Gastrocnemius medialis (tissue), 4 donors: Measurements from ENCODE around the gene YBEY.

Experiments used
- CTCF ChIP-seq, 5 experiments: fragments of 450-650 bp in 3 of 5; fragments of 200-600 bp in 2 of 5; sonication (generic) in 2 of 5; IDR thresholded peaks in 4 of 5; conservative IDR thresholded peaks in 1 of 5; 1 replicate in 4 of 5; 2 replicates in 1 of 5; pipeline ENCODE4 v1.5.1; 2016 to 2019; ENCODE audit warnings: antibody characterized with exemption in 5 of 5, mild to moderate bottlenecking in 3 of 5, moderate library complexity in 3 of 5
- POLR2A ChIP-seq, 2 donors: fragments of 450-650 bp; IDR thresholded peaks; one replicate each; pipeline ENCODE4 v1.6.1; 2017; ENCODE audit warnings: antibody characterized with exemption in 2 of 2, mild to moderate bottlenecking in 2 of 2, moderate library complexity in 2 of 2

GRCh38 chr21:46323227-46323709 lies 37.1 kb downstream of the YBEY start:
- TF ChIP-seq POLR2A (IDR thresholded peaks at IDR 0.05) (no peak), CTCF (IDR thresholded peaks at IDR 0.05 in 4 of 5, conservative IDR thresholded peaks at IDR 0.05 in 1 of 5) (no peak)
